ENCODE measurements around the gene AVPR2.

- TF ChIP-seq TCF3 (IDR thresholded peaks at IDR 0.05; ENCODE audit: borderline replicate concordance, insufficient read depth, low read depth, low read length) (no peak), POLR2A (IDR thresholded peaks at IDR 0.05; ENCODE audit: low read depth, low read length) (no peak), POLR2AphosphoS5 (IDR thresholded peaks at IDR 0.05; ENCODE audit: low read length) (no peak), GATAD2B (conservative IDR thresholded peaks at IDR 0.05; ENCODE audit: low read depth) (no peak), JUND (IDR thresholded peaks at IDR 0.05; ENCODE audit: low read depth, low read length) (no peak), CTCF (IDR thresholded peaks at IDR 0.05 in 2 of 3, conservative IDR thresholded peaks at IDR 0.05 in 1 of 3; ENCODE audit: control insufficient read depth in 2 of 3, extremely low read depth in 1 of 3, insufficient read depth in 1 of 3, low read depth in 3 of 3, low read length in 3 of 3) (no peak), REST (IDR thresholded peaks at IDR 0.05; ENCODE audit: low read depth, low read length) (no peak), TARDBP (IDR thresholded peaks at IDR 0.05; ENCODE audit: borderline replicate concordance) (no peak), BHLHE40 (IDR thresholded peaks at IDR 0.05; ENCODE audit: borderline replicate concordance in 1 of 2, low read depth in 2 of 2, low read length in 1 of 2) (no peak)
- TF ChIP-seq, protein P1, sequence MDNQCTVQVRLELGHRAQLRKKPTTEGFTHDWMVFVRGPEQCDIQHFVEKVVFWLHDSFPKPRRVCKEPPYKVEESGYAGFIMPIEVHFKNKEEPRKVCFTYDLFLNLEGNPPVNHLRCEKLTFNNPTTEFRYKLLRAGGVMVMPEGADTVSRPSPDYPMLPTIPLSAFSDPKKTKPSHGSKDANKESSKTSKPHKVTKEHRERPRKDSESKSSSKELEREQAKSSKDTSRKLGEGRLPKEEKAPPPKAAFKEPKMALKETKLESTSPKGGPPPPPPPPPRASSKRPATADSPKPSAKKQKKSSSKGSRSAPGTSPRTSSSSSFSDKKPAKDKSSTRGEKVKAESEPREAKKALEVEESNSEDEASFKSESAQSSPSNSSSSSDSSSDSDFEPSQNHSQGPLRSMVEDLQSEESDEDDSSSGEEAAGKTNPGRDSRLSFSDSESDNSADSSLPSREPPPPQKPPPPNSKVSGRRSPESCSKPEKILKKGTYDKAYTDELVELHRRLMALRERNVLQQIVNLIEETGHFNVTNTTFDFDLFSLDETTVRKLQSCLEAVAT (IDR thresholded peaks at IDR 0.05), result no peak
These were observed 28.4 kb upstream of the AVPR2 start for GRCh38 chrX:153876112-153876491.
